Anterior cingulate cortex (tissue), 58 donors: ENCODE data around the gene ALKBH6.

Source experiments
- DNase-seq, 58 donors: peaks; one replicate each; lab custom pipeline; 2025; lab: John Stamatoyannopoulos, UW

ALKBH6 gene

GRCh38 chr19:36031308-36031707, 17.3 kb upstream of the ALKBH6 start:
- no peak for DNase-seq

GRCh38 chr19:36030264-36031148, 16.5 kb upstream of the ALKBH6 start:
- peak in 4 of 58 donors; percentile 11 to 22 (median 15) for DNase-seq

- peak in 33 of 58 donors; percentile 10 to 77 (median 42) for DNase-seq
Measured at GRCh38 chr19:36028313-36029041, 14.5 kb upstream of the ALKBH6 start.

GRCh38 chr19:36027696-36028095, 13.7 kb upstream of the ALKBH6 start:
- DNase-seq = no peak

GRCh38 chr19:36026091-36026876, 12.3 kb upstream of the ALKBH6 start:
- DNase-seq = no peak

GRCh38 chr19:36025541-36025940, 11.5 kb upstream of the ALKBH6 start:
- DNase-seq = no peak

GRCh38 chr19:36023432-36023831, 9.4 kb upstream of the ALKBH6 start:
- DNase-seq = no peak

- DNase-seq = no peak
Measured at GRCh38 chr19:36019061-36019670, 5.2 kb upstream of the ALKBH6 start.

GRCh38 chr19:36013280-36014011, 567 bp downstream of the ALKBH6 start:
- no peak for DNase-seq

GRCh38 chr19:36010402-36010801, 3.6 kb downstream of the ALKBH6 start:
- DNase-seq = no peak

GRCh38 chr19:36009633-36010379, 4.2 kb downstream of the ALKBH6 start:
- DNase-seq = peak in 2 of 58 donors; percentile 43 to 62

- DNase-seq = peak in 45 of 58 donors; percentile 12 to 84 (median 40)
Measured at GRCh38 chr19:36009220-36009619, 4.8 kb downstream of the ALKBH6 start.

GRCh38 chr19:36008336-36008978, 5.6 kb downstream of the ALKBH6 start, which contains the start of gene SYNE4:
Gene SYNE4 (minus strand): TSS chr19:36008813. CDS start chr19:36008681, 132 bp downstream.
- DNase-seq = peak in 2 of 58 donors; percentile 18 to 54

- DNase-seq = peak in 1 of 58 donors; percentile 6
Measured at GRCh38 chr19:36006955-36007354, 7.1 kb downstream of the ALKBH6 start.

GRCh38 chr19:36003284-36003683, 10.7 kb downstream of the ALKBH6 start:
- DNase-seq = no peak

GRCh38 chr19:36001605-36002004, 12.4 kb downstream of the ALKBH6 start:
- no peak for DNase-seq

GRCh38 chr19:35996777-35997176, 17.2 kb downstream of the ALKBH6 start:
- no peak for DNase-seq
